NCI-H2081 (cell line): ENCODE data around the gene DENND11.

ENCODE experiments used
- DNase-seq, 2 experiments: peaks; one replicate each; lab custom pipeline; 2025; lab: John Stamatoyannopoulos, UW

DENND11 gene

GRCh38 chr7:141685285-141686023 is 16.5 kb downstream of the DENND11 start:
- DNase-seq = no peak

GRCh38 chr7:141679014-141679413 is 23.0 kb downstream of the DENND11 start:
- no peak for DNase-seq

GRCh38 chr7:141676618-141677017 is 25.3 kb downstream of the DENND11 start:
- DNase-seq = no peak

- DNase-seq = peak in 1 of 2 experiments; percentile 26
Measured at GRCh38 chr7:141675436-141676215, 26.3 kb downstream of the DENND11 start.

GRCh38 chr7:141674702-141675101 is 27.3 kb downstream of the DENND11 start:
- DNase-seq = no peak

- DNase-seq = no peak
Measured at GRCh38 chr7:141674171-141674671, 27.7 kb downstream of the DENND11 start.

- DNase-seq = no peak
Measured at GRCh38 chr7:141673346-141673745, 28.6 kb downstream of the DENND11 start.

GRCh38 chr7:141671705-141672496 is 30.1 kb downstream of the DENND11 start:
- no peak for DNase-seq

- DNase-seq = no peak
Measured at GRCh38 chr7:141668853-141669252, 33.1 kb downstream of the DENND11 start.

GRCh38 chr7:141666071-141666470 is 35.9 kb downstream of the DENND11 start:
- DNase-seq = no peak

GRCh38 chr7:141665208-141666035 is 36.5 kb downstream of the DENND11 start:
- DNase-seq = no peak

GRCh38 chr7:141664450-141664849 is 37.5 kb downstream of the DENND11 start:
- no peak for DNase-seq

GRCh38 chr7:141663081-141663849 is 38.7 kb downstream of the DENND11 start:
- no peak for DNase-seq

GRCh38 chr7:141660259-141660658 is 41.7 kb downstream of the DENND11 start:
- DNase-seq = no peak

- no peak for DNase-seq
Measured at GRCh38 chr7:141659501-141659900, 42.5 kb downstream of the DENND11 start.

- DNase-seq = peak; percentile 88 to 91
Measured at GRCh38 chr7:141654551-141654950, 47.4 kb downstream of the DENND11 start.

GRCh38 chr7:141652691-141653090 is 49.3 kb downstream of the DENND11 start:
- no peak for DNase-seq
